WTC11 (cell line): ENCODE measurements around the gene TNPO1. TPM values are rescaled to one million over a fixed set of nuclear protein-coding genes. Genes with fewer than 3 reads are reported as not detected.

Source experiments
- ATAC-seq: fragments of 200-7000 bp; cut with Tn5 transposase; 2 replicates; pipeline ENCODE4 v1.10.0; 2021; ENCODE audit warnings: mild to moderate bottlenecking, moderate library complexity
- CTCF ChIA-PET: fragments of 300-600 bp; sonication (Branson Sonifier 250); formaldehyde crosslinking; loops from one replicate; lab custom pipeline; 2021; ENCODE audit warnings: antibody characterized with exemption; lab: Charles Lee
- POLR2A ChIA-PET: fragments of 350-600 bp; sonication (Branson Sonifier 250); formaldehyde crosslinking; loops from one replicate; lab custom pipeline; 2021; ENCODE audit warnings: antibody characterized with exemption; lab: Charles Lee
- DNase-seq: peaks from one replicate; pipeline ENCODE4 v3.0.0; 2021; ENCODE audit warnings: low spot score
- H3K27ac Mint-ChIP-seq: 2 replicates; pipeline ENCODE4 v1.8.0; 2021; ENCODE audit warnings: mixed read lengths
- H3K27me3 Mint-ChIP-seq: 2 replicates; pipeline ENCODE4 v1.8.0; 2021; ENCODE audit warnings: low read depth, mild to moderate bottlenecking, moderate library complexity, mixed read lengths
- H3K36me3 Mint-ChIP-seq: 2 replicates; pipeline ENCODE4 v1.8.0; 2021; ENCODE audit warnings: mixed read lengths
- H3K4me1 Mint-ChIP-seq: 2 replicates; pipeline ENCODE4 v1.8.0; 2022; ENCODE audit warnings: mixed read lengths
- H3K4me3 Mint-ChIP-seq: 2 replicates; pipeline ENCODE4 v1.8.0; 2021; ENCODE audit warnings: mild to moderate bottlenecking, moderate library complexity, mixed read lengths
- H3K9me3 Mint-ChIP-seq: 2 replicates; pipeline ENCODE4 v1.8.0; 2021; ENCODE audit warnings: mixed read lengths
- ATF1 ChIP-seq: sonication (generic); formaldehyde crosslinking; IDR thresholded peaks from 2 replicates; pipeline ENCODE4 v1.8.1; 2023; ENCODE audit warnings: mild to moderate bottlenecking, moderate library complexity, missing genetic modification reagents
- ATF6 ChIP-seq: sonication (generic); formaldehyde crosslinking; IDR thresholded peaks from 2 replicates; pipeline ENCODE4 v1.8.1; 2023; ENCODE audit warnings: mild to moderate bottlenecking, missing genetic modification reagents
- CDX4 ChIP-seq: fragments of 250-450 bp; sonication (Bioruptor Pico); IDR thresholded peaks from 2 replicates; pipeline ENCODE4 v1.9.0; 2021; ENCODE audit warnings: moderate library complexity, mild to moderate bottlenecking, inconsistent platforms, borderline replicate concordance
- CREB1 ChIP-seq: sonication (generic); formaldehyde crosslinking; IDR thresholded peaks from 2 replicates; pipeline ENCODE4 v1.8.0; 2023; ENCODE audit warnings: mild to moderate bottlenecking, missing genetic modification reagents
- E2F4 ChIP-seq: sonication (generic); formaldehyde crosslinking; IDR thresholded peaks from 2 replicates; pipeline ENCODE4 v1.8.1; 2022; ENCODE audit warnings: low read depth, mild to moderate bottlenecking, moderate library complexity, missing genetic modification reagents, borderline replicate concordance
- ETV6 ChIP-seq: sonication (generic); formaldehyde crosslinking; IDR thresholded peaks from 2 replicates; pipeline ENCODE4 v1.8.1; 2022; ENCODE audit warnings: mild to moderate bottlenecking, missing genetic modification reagents
- FOXJ3 ChIP-seq: sonication (generic); formaldehyde crosslinking; IDR thresholded peaks from 2 replicates; pipeline ENCODE4 v1.9.0; 2021; ENCODE audit warnings: missing genetic modification reagents, mild to moderate bottlenecking, borderline replicate concordance
- FOXP4 ChIP-seq: sonication (generic); formaldehyde crosslinking; IDR thresholded peaks from 2 replicates; pipeline ENCODE4 v1.8.0; 2022; ENCODE audit warnings: mild to moderate bottlenecking, missing genetic modification reagents
- GRHL2 ChIP-seq: fragments of 250-450 bp; sonication (Bioruptor Pico); IDR thresholded peaks from 2 replicates; pipeline ENCODE4 v1.8.0; 2022; ENCODE audit warnings: mild to moderate bottlenecking, moderate library complexity; ENCODE audit not compliant: insufficient replicate concordance, severe bottlenecking
- HMGXB4 ChIP-seq: sonication (generic); formaldehyde crosslinking; IDR thresholded peaks from 2 replicates; pipeline ENCODE4 v1.8.1; 2023; ENCODE audit warnings: mild to moderate bottlenecking, moderate library complexity, missing genetic modification reagents
- IRF2 ChIP-seq: sonication (generic); formaldehyde crosslinking; IDR thresholded peaks from 2 replicates; pipeline ENCODE4 v1.8.0; 2022; ENCODE audit warnings: low read depth, missing genetic modification reagents, borderline replicate concordance
- MXD4 ChIP-seq: fragments of 250-450 bp; sonication (Bioruptor Pico); IDR thresholded peaks from 2 replicates; pipeline ENCODE4 v1.8.0; 2021; ENCODE audit warnings: mild to moderate bottlenecking, moderate library complexity, borderline replicate concordance
- NFATC4 ChIP-seq: fragments of 250-450 bp; sonication (Bioruptor Pico); IDR thresholded peaks from 2 replicates; pipeline ENCODE4 v1.9.0; 2021; ENCODE audit warnings: mild to moderate bottlenecking
- NR1H2 ChIP-seq: sonication (generic); formaldehyde crosslinking; IDR thresholded peaks from 2 replicates; pipeline ENCODE4 v1.9.0; 2021; ENCODE audit warnings: mild to moderate bottlenecking, moderate library complexity, missing genetic modification reagents
- PRRX2 ChIP-seq: fragments of 250-450 bp; sonication (Bioruptor Pico); IDR thresholded peaks from 2 replicates; pipeline ENCODE4 v1.8.0; 2021; ENCODE audit warnings: mild to moderate bottlenecking
- RELA ChIP-seq: sonication (generic); formaldehyde crosslinking; IDR thresholded peaks from 2 replicates; pipeline ENCODE4 v1.8.1; 2022; ENCODE audit warnings: missing genetic modification reagents, mild to moderate bottlenecking, borderline replicate concordance
- TCF7 ChIP-seq: sonication (generic); formaldehyde crosslinking; IDR thresholded peaks from 2 replicates; pipeline ENCODE4 v1.8.0; 2022; ENCODE audit warnings: mild to moderate bottlenecking, low read depth, missing genetic modification reagents, moderate library complexity
- TP53 ChIP-seq: sonication (generic); formaldehyde crosslinking; IDR thresholded peaks from 2 replicates; pipeline ENCODE4 v1.8.1; 2023; ENCODE audit warnings: mild to moderate bottlenecking, missing genetic modification reagents
- USF1 ChIP-seq: sonication (generic); formaldehyde crosslinking; IDR thresholded peaks from 2 replicates; pipeline ENCODE4 v1.8.0; 2022; ENCODE audit warnings: mild to moderate bottlenecking, missing genetic modification reagents
- ZNF138 ChIP-seq: sonication (generic); formaldehyde crosslinking; conservative IDR thresholded peaks from 2 replicates; pipeline ENCODE4 v1.8.1; 2022; ENCODE audit warnings: mild to moderate bottlenecking, moderate library complexity, missing genetic modification reagents
- ZNF317 ChIP-seq: sonication (generic); formaldehyde crosslinking; IDR thresholded peaks from 2 replicates; pipeline ENCODE4 v1.8.1; 2023; ENCODE audit warnings: low read depth, mild to moderate bottlenecking, moderate library complexity, missing genetic modification reagents, borderline replicate concordance
- ZNF423 ChIP-seq: fragments of 250-450 bp; sonication (Bioruptor Pico); IDR thresholded peaks from 2 replicates; pipeline ENCODE4 v2.1.2; 2022; ENCODE audit warnings: mild to moderate bottlenecking, moderate library complexity
- ZNF425 ChIP-seq: fragments of 250-450 bp; sonication (Bioruptor Pico); conservative IDR thresholded peaks from 2 replicates; pipeline ENCODE4 v1.9.0; 2021; ENCODE audit warnings: mild to moderate bottlenecking
- ZNF671 ChIP-seq: fragments of 250-450 bp; sonication (Bioruptor Pico); IDR thresholded peaks from 2 replicates; pipeline ENCODE4 v1.8.0; 2021; ENCODE audit warnings: mild to moderate bottlenecking
- total RNA-seq: library from RNA; stranded (reverse); gene quantifications from 3 replicates; pipeline ENCODE4 v1.2.3, GENCODE V29; 2021

TNPO1 gene
- total RNA-seq, 1 experiment from 2014 or later = 150 TPM

- TF ChIP-seq CDX4 (no peak), PRRX2 (CRISPR knock-in tag) (no peak), NFATC4 (CRISPR knock-in tag) (no peak), ZNF317 (CRISPR knock-in tag) (no peak), E2F4 (CRISPR knock-in tag) (no peak), ETV6 (CRISPR knock-in tag) (no peak), FOXP4 (CRISPR knock-in tag) (no peak), TCF7 (CRISPR knock-in tag) (no peak), ZNF671 (no peak), ZNF425 (CRISPR knock-in tag) (no peak), HMGXB4 (CRISPR knock-in tag) (no peak), ZNF138 (CRISPR knock-in tag) (no peak), ZNF423 (no peak), TP53 (CRISPR knock-in tag) (no peak)
- TF ChIP-seq, all 79 proteins: peak for 0
- POLR2A ChIA-PET = no interaction called here
- Mint-ChIP-seq H3K36me3 (peaks cover 83% of the 10 kb centered on the region), H3K27ac (no peak overlapping the region), H3K9me3 (no peaks in the 10 kb centered on the region), H3K4me1 (no peaks in the 10 kb centered on the region), H3K27me3 (no peaks in the 10 kb centered on the region), H3K4me3 (no peak overlapping the region)
- CTCF ChIA-PET = no interaction called here
- ATAC-seq (no peak), DNase-seq (no peak)
Measured at GRCh38 chr5:72888595-72888994, 72.1 kb downstream of the TNPO1 start.

- CTCF ChIA-PET = no interaction called here
- TF ChIP-seq USF1 (CRISPR knock-in tag) (no peak), GRHL2 (CRISPR knock-in tag) (no peak), MXD4 (CRISPR knock-in tag) (no peak), CDX4 (no peak), RELA (no peak), CREB1 (CRISPR knock-in tag) (no peak), ATF1 (CRISPR knock-in tag) (no peak), FOXJ3 (CRISPR knock-in tag) (no peak), TP53 (CRISPR knock-in tag) (no peak), NR1H2 (no peak), ATF6 (no peak), ZNF671 (no peak), IRF2 (CRISPR knock-in tag) (no peak)
Measured at GRCh38 chr5:72889324-72889723, 72.9 kb downstream of the TNPO1 start.

More at GRCh38 chr5:72889324-72889723, 72.9 kb downstream of the TNPO1 start:
- POLR2A ChIA-PET = no interaction called here
- ATAC-seq = no peak
- no peaks in the 10 kb centered on the region for H3K9me3 Mint-ChIP-seq
- no peak overlapping the region for H3K27ac Mint-ChIP-seq
- no peak overlapping the region for H3K4me3 Mint-ChIP-seq
- H3K4me1 Mint-ChIP-seq = no peaks in the 10 kb centered on the region
- H3K36me3 Mint-ChIP-seq = peaks cover 85% of the 10 kb centered on the region
- DNase-seq = no peak
- no peaks in the 10 kb centered on the region for H3K27me3 Mint-ChIP-seq
